Mucosa of descending colon (tissue), 3 donors: ENCODE measurements around the gene UNC93A. TPM values are rescaled to one million over a fixed set of nuclear protein-coding genes. Genes with fewer than 3 reads are reported as not detected.
A peak's percentile ranks its signal among the peaks of the same experiment; 100 is the strongest.
"Not testable (repeated sequence)": the region's sequence is repeated elsewhere in the genome, so short reads cannot be mapped to it uniquely, and the experiment has no call there.

ENCODE experiments used
- ATAC-seq: fragments of 200-7000 bp; cut with Tn5 transposase; one replicate; pipeline ENCODE4 v1.9.1; 2020; ENCODE audit warnings: mild to moderate bottlenecking, moderate library complexity
- DNase-seq, 3 donors: peaks; one replicate each; pipeline ENCODE4 v3.0.0-alpha.2; 2020
- H3K36me3 ChIP-seq: fragments of 200-600 bp; one replicate; pipeline ENCODE4 v1.8.0; 2021; ENCODE audit warnings: low read depth, mild to moderate bottlenecking
- H3K4me1 ChIP-seq: fragments of 200-600 bp; one replicate; pipeline ENCODE4 v1.8.0; 2021; ENCODE audit warnings: low read depth, mild to moderate bottlenecking
- H3K4me3 ChIP-seq: fragments of 200-600 bp; one replicate; pipeline ENCODE4 v1.8.0; 2021; ENCODE audit warnings: mild to moderate bottlenecking
- H3K9me3 ChIP-seq: fragments of 200-600 bp; one replicate; pipeline ENCODE4 v1.8.0; 2021; ENCODE audit warnings: mild to moderate bottlenecking
- CTCF ChIP-seq: fragments of 200-600 bp; IDR thresholded peaks from one replicate; pipeline ENCODE4 v1.8.0; 2022; ENCODE audit warnings: antibody characterized with exemption, mild to moderate bottlenecking
- intact Hi-C, 2 donors: fragments of 100-400 bp; cut with DNase I in 1 of 2; cut with micrococcal nuclease in 1 of 2; formaldehyde crosslinking; loops; one replicate each; pipeline versions ENCODE4 v1.11.0 to v1.11.1; 2022; cut with DNase I, micrococcal nuclease
- total RNA-seq, 3 donors: library from RNA; stranded (reverse); fragmentation: NEBNext Ultra II Directional in 2 of 3; extraction: Animal tissue kit (Norgen Biotek cat#: 25700) in 2 of 3; gene quantifications; one replicate each; pipeline versions ENCODE4 v1.2.1 to v1.2.4, GENCODE V29; 2021 to 2023
- donor health status: DM: no; HTN: no; CAD: no; lungs with moderate emphysema.
- donor health status: DM: no; HTN: no; CAD: no.
- donor health status: DM: no; HTN: yes; CAD: no.

UNC93A gene
- total RNA-seq, 3 donors from 2014 or later = 2.1 TPM; not detected in 2

- ATAC-seq = no peak
- Histone ChIP-seq H3K4me1 (no peaks in the 10 kb centered on the region), H3K36me3 (no peaks in the 10 kb centered on the region), H3K9me3 (no peaks in the 10 kb centered on the region), H3K4me3 (no peak overlapping the region)
- no peak for DNase-seq
- TF ChIP-seq CTCF = no peak
- intact Hi-C loops = no loop called here
These were observed 45.5 kb upstream of the UNC93A start for GRCh38 chr6:167245591-167245990.

GRCh38 chr6:167247814-167248595 lies 43.1 kb upstream of the UNC93A start:
- ATAC-seq (no peak), DNase-seq (no peak)
- Histone ChIP-seq H3K4me1 (no peaks in the 10 kb centered on the region), H3K36me3 (no peaks in the 10 kb centered on the region), H3K4me3 (no peak overlapping the region), H3K9me3 (no peaks in the 10 kb centered on the region)
- TF ChIP-seq CTCF = no peak
- intact Hi-C loops = no loop called here

GRCh38 chr6:167248878-167249455 lies 42.1 kb upstream of the UNC93A start:
- intact Hi-C loops, H3K4me3 ChIP-seq, H3K36me3 ChIP-seq, H3K4me1 ChIP-seq, H3K9me3 ChIP-seq, ATAC-seq, DNase-seq: not testable (repeated sequence)

- TF ChIP-seq CTCF = no peak
- DNase-seq = no peak
- ATAC-seq = no peak
These were observed 38.8 kb upstream of the UNC93A start for GRCh38 chr6:167252271-167252670.

GRCh38 chr6:167255918-167256553 lies 35.1 kb upstream of the UNC93A start:
- ATAC-seq (no peak), DNase-seq (no peak)
- no peak for TF ChIP-seq CTCF
- no peaks in the 10 kb centered on the region for H3K36me3 ChIP-seq
- H3K4me3 ChIP-seq = no peak overlapping the region
- intact Hi-C loops = no loop called here
- no peaks in the 10 kb centered on the region for H3K4me1 ChIP-seq
- peaks cover 3% of the 10 kb centered on the region for H3K9me3 ChIP-seq

More at GRCh38 chr6:167252271-167252670, 38.8 kb upstream of the UNC93A start:
- Histone ChIP-seq H3K36me3 (no peaks in the 10 kb centered on the region), H3K9me3 (peaks cover 3% of the 10 kb centered on the region), H3K4me1 (no peaks in the 10 kb centered on the region), H3K4me3 (no peak overlapping the region)
- intact Hi-C loops = no loop called here

GRCh38 chr6:167258646-167259045 lies 32.5 kb upstream of the UNC93A start:
- no peak for TF ChIP-seq CTCF
- no peaks in the 10 kb centered on the region for H3K4me1 ChIP-seq
- intact Hi-C loops = no loop called here
- H3K9me3 ChIP-seq = peaks cover 3% of the 10 kb centered on the region
- ATAC-seq (no peak), DNase-seq (no peak)
- no peak overlapping the region for H3K4me3 ChIP-seq
- no peaks in the 10 kb centered on the region for H3K36me3 ChIP-seq

- H3K4me3 ChIP-seq = not testable (repeated sequence)
These were observed 24.9 kb upstream of the UNC93A start for GRCh38 chr6:167266057-167266829.

More at GRCh38 chr6:167266057-167266829, 24.9 kb upstream of the UNC93A start:
- DNase-seq = peak in 2 of 3 donors; percentile 38 to 64
- peak; percentile 78 for ATAC-seq
- intact Hi-C loops, H3K36me3 ChIP-seq, H3K4me1 ChIP-seq, H3K9me3 ChIP-seq: not testable (repeated sequence)
